Keratinocyte (primary cell): ENCODE results near the gene SLC34A1. TPM values are rescaled to one million over a fixed set of nuclear protein-coding genes. Genes with fewer than 3 reads are reported as not detected.

Source experiments
- DNase-seq: peaks from one replicate; pipeline ENCODE4 v3.0.0-alpha.2; 2011; ENCODE audit warnings: low read depth, missing footprints, low spot score
- FAIRE-seq: peaks from 2 replicates; lab custom pipeline; 2011; peaks lifted over from hg19 to GRCh38; lab: Jason Lieb, UNC
- H2AFZ ChIP-seq: 2 replicates; pipeline ENCODE4 v1.6.0; 2012; ENCODE audit warnings: low read length, control low read depth, inconsistent platforms; ENCODE audit not compliant: control insufficient read depth
- H3K27ac ChIP-seq: 2 replicates; pipeline ENCODE4 v1.5.1; 2011; ENCODE audit warnings: low read length; ENCODE audit not compliant: control insufficient read depth, insufficient read depth
- H3K27me3 ChIP-seq: 3 replicates; pipeline ENCODE4 v1.6.0; 2011; ENCODE audit warnings: low read length; ENCODE audit not compliant: control insufficient read depth, insufficient read depth; ENCODE audit errors: extremely low read depth
- H3K36me3 ChIP-seq, 2 experiments: 2 replicates in 1 of 2; 3 replicates in 1 of 2; pipeline ENCODE4 v1.5.1; 2011; ENCODE audit warnings: low read length in 2 of 2, mild to moderate bottlenecking in 1 of 2; ENCODE audit not compliant: control insufficient read depth in 2 of 2, insufficient read depth in 2 of 2; ENCODE audit errors: extremely low read depth in 1 of 2
- H3K4me1 ChIP-seq: 3 replicates; pipeline ENCODE4 v1.5.1; 2011; ENCODE audit warnings: low read length; ENCODE audit not compliant: control insufficient read depth, insufficient read depth; ENCODE audit errors: extremely low read depth
- H3K4me2 ChIP-seq: 3 replicates; pipeline ENCODE4 v1.6.0; 2011; ENCODE audit warnings: low read depth, low read length; ENCODE audit not compliant: control insufficient read depth, insufficient read depth; ENCODE audit errors: extremely low read depth
- H3K4me3 ChIP-seq, 3 experiments: fragments of 200-600 bp in 1 of 3; sonication (generic) in 1 of 3; 2 replicates in 2 of 3; 3 replicates in 1 of 3; pipeline ENCODE4 v1.5.1; 2011 to 2016; ENCODE audit warnings: low read length in 3 of 3, mild to moderate bottlenecking in 3 of 3, control low read depth in 2 of 3, inconsistent platforms in 1 of 3, low read depth in 1 of 3, mixed read lengths in 1 of 3, mixed run types in 1 of 3, moderate library complexity in 1 of 3; ENCODE audit not compliant: control insufficient read depth in 2 of 3, insufficient read depth in 2 of 3; ENCODE audit errors: extremely low read depth in 1 of 3
- H3K79me2 ChIP-seq: 2 replicates; pipeline ENCODE4 v1.6.0; 2012; ENCODE audit warnings: low read length; ENCODE audit not compliant: control insufficient read depth, insufficient read depth
- H3K9ac ChIP-seq: 3 replicates; pipeline ENCODE4 v1.6.0; 2011; ENCODE audit warnings: low read length; ENCODE audit not compliant: control insufficient read depth, insufficient read depth; ENCODE audit errors: extremely low read depth
- H3K9me1 ChIP-seq: 3 replicates; pipeline ENCODE4 v1.6.0; 2011; ENCODE audit warnings: low read length; ENCODE audit not compliant: control insufficient read depth, insufficient read depth; ENCODE audit errors: extremely low read depth
- H3K9me3 ChIP-seq: 2 replicates; pipeline ENCODE4 v1.5.1; 2012; ENCODE audit warnings: low read depth, low read length; ENCODE audit not compliant: control insufficient read depth
- H4K20me1 ChIP-seq: 3 replicates; pipeline ENCODE4 v1.6.0; 2011; ENCODE audit warnings: low read length; ENCODE audit not compliant: control insufficient read depth, insufficient read depth; ENCODE audit errors: extremely low read depth
- CTCF ChIP-seq, 3 experiments: IDR thresholded peaks in 1 of 3; conservative IDR thresholded peaks in 1 of 3; optimal IDR thresholded peaks in 1 of 3; 2 replicates in 2 of 3; 3 replicates in 1 of 3; pipeline versions ENCODE3 to v1.5.1; 2011; ENCODE audit warnings: low read length in 3 of 3, mild to moderate bottlenecking in 3 of 3, moderate library complexity in 2 of 3, control low read depth in 1 of 3, inconsistent platforms in 1 of 3; ENCODE audit not compliant: insufficient read depth in 2 of 3; ENCODE audit errors: extremely low read depth in 1 of 3
- EZH2 ChIP-seq: IDR thresholded peaks from one replicate; pipeline ENCODE4 v1.6.1; 2012; ENCODE audit warnings: inconsistent platforms, mild to moderate bottlenecking, low read length, moderate library complexity
- dilution Hi-C: fragments of 300-500 bp; cut with MboI; formaldehyde crosslinking; loops from one replicate; pipeline ENCODE4 v1.7.0; 2020; ENCODE audit warnings: low sequenced_read_pairs; ENCODE audit not compliant: extremely low pct_ligation_motif_present
- polyA plus RNA-seq, 5 experiments: library from polyadenylated mRNA; depleted of rRNA in 3 of 5; stranded (reverse) in 3 of 5; stranded (forward) in 1 of 5; unstranded in 1 of 5; fragments of >200 nt; gene quantifications; 1 replicate in 1 of 5; 2 replicates in 3 of 5; 3 replicates in 1 of 5; pipeline versions ENCODE4 v1.2.1 to v1.2.3, GENCODE V29; 2011 to 2012; ENCODE audit warnings: missing spikeins in 2 of 5, low read depth in 1 of 5, low replicate concordance in 1 of 5

The SLC34A1 gene
- polyA plus RNA-seq, 1 donor (not counting 4 experiments of a cell fraction or from before 2014, with no cell fraction given): 0.07 TPM

GRCh38 chr5:177447066-177447610 lies 62.9 kb downstream of the SLC34A1 start:
- dilution Hi-C loops: no loop called here
- H2AFZ ChIP-seq: no peak overlapping the region
- H3K4me3 ChIP-seq: peak overlapping the region; percentile 45 to 56 (median 56)
- TF ChIP-seq EZH2 (no peak), CTCF (optimal IDR thresholded peaks at IDR 0.05 in 1 of 3, IDR thresholded peaks at IDR 0.05 in 1 of 3, conservative IDR thresholded peaks at IDR 0.05 in 1 of 3; ENCODE audit: extremely low read depth in 1 of 3, insufficient read depth in 2 of 3, low read length in 3 of 3) (no peak)
- H3K4me2 ChIP-seq: peak overlapping the region; percentile 72
- DNase-seq: no peak
- no peaks in the 10 kb centered on the region for H3K9me1 ChIP-seq
- no peak overlapping the region for H3K27ac ChIP-seq
- no peak for FAIRE-seq
- H3K4me1 ChIP-seq: peaks cover 54% of the 10 kb centered on the region
- H3K9ac ChIP-seq: peak overlapping the region; percentile 61
- no peaks in the 10 kb centered on the region for H3K9me3 ChIP-seq
- H3K27me3 ChIP-seq: no peaks in the 10 kb centered on the region
- H4K20me1 ChIP-seq: no peaks in the 10 kb centered on the region
- H3K36me3 ChIP-seq: peaks cover 2 to 3% of the 10 kb centered on the region in 2 experiments
- no peaks in the 10 kb centered on the region for H3K79me2 ChIP-seq

GRCh38 chr5:177447611-177448243 lies 63.5 kb downstream of the SLC34A1 start:
- H4K20me1 ChIP-seq: no peaks in the 10 kb centered on the region
- peaks cover 2 to 3% of the 10 kb centered on the region in 2 experiments for H3K36me3 ChIP-seq
- H3K9me3 ChIP-seq: no peaks in the 10 kb centered on the region
- peak overlapping the region; percentile 39 for H3K27ac ChIP-seq
- no peak for TF ChIP-seq EZH2
- peaks cover 58% of the 10 kb centered on the region for H3K4me1 ChIP-seq
- H3K9me1 ChIP-seq: no peaks in the 10 kb centered on the region
- H3K79me2 ChIP-seq: no peaks in the 10 kb centered on the region
- dilution Hi-C loops: no loop called here
- H2AFZ ChIP-seq: peak overlapping the region; percentile 5
- H3K9ac ChIP-seq: peak overlapping the region; percentile 36
- FAIRE-seq: peak; percentile 71
- no peaks in the 10 kb centered on the region for H3K27me3 ChIP-seq
- DNase-seq: no peak
- peak overlapping the region; percentile 23 to 45 (median 24) for H3K4me3 ChIP-seq
- H3K4me2 ChIP-seq: peak overlapping the region; percentile 74

Other genes with a start within 250 kb of the SLC34A1 start
- gene RAB24, start 80.7 kb upstream of the SLC34A1 start, polyA plus RNA-seq: 20.0 to 40.1 TPM (median 22.4 TPM) in 3 replicates
- gene PRELID1, start 80.6 kb upstream of the SLC34A1 start, polyA plus RNA-seq: 245 to 280 TPM (median 248 TPM) in 3 replicates
- 0.69 to 1.2 TPM (median 0.97 TPM) in 3 replicates for gene MXD3, start 72.5 kb upstream of the SLC34A1 start, polyA plus RNA-seq
- 105 to 147 TPM (median 146 TPM) in 3 replicates for gene LMAN2, start 32.8 kb upstream of the SLC34A1 start, polyA plus RNA-seq
- gene RGS14, start 26.5 kb upstream of the SLC34A1 start, polyA plus RNA-seq: 8.6 to 10.6 TPM (median 9.3 TPM) in 3 replicates
- not detected in 3 replicates for gene PFN3, start 16.2 kb downstream of the SLC34A1 start, polyA plus RNA-seq
- 6.0 to 11.2 TPM (median 7.7 TPM) in 3 replicates for gene F12, start 25.1 kb downstream of the SLC34A1 start, polyA plus RNA-seq
- gene GRK6, start 42.2 kb downstream of the SLC34A1 start, polyA plus RNA-seq: 23.4 to 38.5 TPM (median 29.9 TPM) in 3 replicates
- gene PRR7, start 62.4 kb downstream of the SLC34A1 start, polyA plus RNA-seq: 1.1 to 4.7 TPM (median 4.3 TPM) in 3 replicates
- gene DBN1, start 89.2 kb downstream of the SLC34A1 start, polyA plus RNA-seq: 57.2 to 73.4 TPM (median 59.4 TPM) in 3 replicates
- gene PDLIM7, start 113.2 kb downstream of the SLC34A1 start, polyA plus RNA-seq: 48.5 to 83.6 TPM (median 60.5 TPM) in 3 replicates
- 1.5 to 3.6 TPM (median 1.7 TPM) in 3 replicates for gene DOK3, start 125.4 kb downstream of the SLC34A1 start, polyA plus RNA-seq
- gene DDX41, start 132.5 kb downstream of the SLC34A1 start, polyA plus RNA-seq: 71.3 to 95.8 TPM (median 81.7 TPM) in 3 replicates
- gene FAM193B, start 170.1 kb downstream of the SLC34A1 start, polyA plus RNA-seq: 21.9 to 43.6 TPM (median 27.5 TPM) in 3 replicates
- 247 to 341 TPM (median 276 TPM) in 3 replicates for gene TMED9, start 207.8 kb downstream of the SLC34A1 start, polyA plus RNA-seq
- gene B4GALT7, start 215.7 kb downstream of the SLC34A1 start, polyA plus RNA-seq: 15.7 to 34.9 TPM (median 19.6 TPM) in 3 replicates